MM.1S (cell line): ENCODE results near the gene TMTC3.

Experiments
- DNase-seq: peaks from one replicate; pipeline ENCODE4 v3.0.0-alpha.2; 2015
- H2AFZ ChIP-seq: fragments of 300-600 bp; sonication (generic); 2 replicates; pipeline ENCODE4 v1.6.0; 2016; ENCODE audit warnings: antibody characterized with exemption, low read length
- H3F3A ChIP-seq: fragments of 300-600 bp; sonication (generic); 2 replicates; pipeline ENCODE4 v1.6.1; 2016; ENCODE audit warnings: mild to moderate bottlenecking, antibody characterized with exemption, low read length, moderate library complexity, mixed read lengths; ENCODE audit not compliant: insufficient read depth
- H3K27ac ChIP-seq: fragments of 300-600 bp; sonication (generic); 2 replicates; pipeline ENCODE4 v1.5.1; 2016; ENCODE audit warnings: mild to moderate bottlenecking, low read length
- H3K27me3 ChIP-seq: fragments of 300-600 bp; sonication (generic); replicated peaks from 2 replicates; pipeline ENCODE4 v1.6.0; 2016; ENCODE audit warnings: low read length; ENCODE audit not compliant: insufficient read depth
- H3K36me3 ChIP-seq: fragments of 300-600 bp; sonication (generic); replicated peaks from 2 replicates; pipeline ENCODE4 v1.6.1; 2016; ENCODE audit warnings: mild to moderate bottlenecking, low read length, mixed read lengths; ENCODE audit not compliant: insufficient read depth
- H3K4me1 ChIP-seq: fragments of 300-600 bp; sonication (generic); 2 replicates; pipeline ENCODE4 v1.6.1; 2016; ENCODE audit warnings: low read length, mixed read lengths
- H3K4me2 ChIP-seq: fragments of 300-600 bp; sonication (generic); 2 replicates; pipeline ENCODE4 v1.6.0; 2016; ENCODE audit warnings: low read depth, low read length
- H3K4me3 ChIP-seq: fragments of 300-600 bp; sonication (generic); 2 replicates; pipeline ENCODE4 v1.5.1; 2016; ENCODE audit warnings: low read length, mixed read lengths
- H3K79me2 ChIP-seq: fragments of 300-600 bp; sonication (generic); 2 replicates; pipeline ENCODE4 v1.6.1; 2016; ENCODE audit warnings: mixed run types, low read length, mixed read lengths
- H3K9ac ChIP-seq: fragments of 300-600 bp; sonication (generic); 2 replicates; pipeline ENCODE4 v1.6.1; 2016; ENCODE audit warnings: low read length, mixed read lengths
- H3K9me2 ChIP-seq: fragments of 300-600 bp; sonication (generic); replicated peaks from 2 replicates; pipeline ENCODE4 v1.6.1; 2016; ENCODE audit warnings: mild to moderate bottlenecking, low read length, mixed read lengths; ENCODE audit not compliant: insufficient read depth
- H3K9me3 ChIP-seq: fragments of 300-600 bp; sonication (generic); replicated peaks from 2 replicates; pipeline ENCODE4 v1.6.1; 2016; ENCODE audit warnings: mild to moderate bottlenecking, low read length, mixed read lengths; ENCODE audit not compliant: insufficient read depth
- H4K20me1 ChIP-seq: fragments of 300-600 bp; sonication (generic); 2 replicates; pipeline ENCODE4 v1.6.1; 2016; ENCODE audit warnings: mild to moderate bottlenecking, low read length, moderate library complexity, mixed read lengths; ENCODE audit not compliant: insufficient read depth
- EZH2 ChIP-seq: fragments of 300-600 bp; sonication (generic); optimal IDR thresholded peaks from 2 replicates; pipeline ENCODE3; 2017; ENCODE audit warnings: low read depth, mild to moderate bottlenecking, antibody characterized with exemption, low read length, mixed read lengths
- EZH2phosphoT487 ChIP-seq: fragments of 300-600 bp; sonication (generic); IDR thresholded peaks from 2 replicates; pipeline ENCODE4 v1.6.1; 2018; ENCODE audit warnings: antibody characterized with exemption, low read length
- TF ChIP-seq, protein P1 (sequence below): fragments of 300-600 bp; sonication (generic); IDR thresholded peaks from 2 replicates; pipeline ENCODE4 v1.5.1; 2016; ENCODE audit warnings: antibody characterized with exemption, low read length, mixed read lengths

The TMTC3 gene

DNA sequence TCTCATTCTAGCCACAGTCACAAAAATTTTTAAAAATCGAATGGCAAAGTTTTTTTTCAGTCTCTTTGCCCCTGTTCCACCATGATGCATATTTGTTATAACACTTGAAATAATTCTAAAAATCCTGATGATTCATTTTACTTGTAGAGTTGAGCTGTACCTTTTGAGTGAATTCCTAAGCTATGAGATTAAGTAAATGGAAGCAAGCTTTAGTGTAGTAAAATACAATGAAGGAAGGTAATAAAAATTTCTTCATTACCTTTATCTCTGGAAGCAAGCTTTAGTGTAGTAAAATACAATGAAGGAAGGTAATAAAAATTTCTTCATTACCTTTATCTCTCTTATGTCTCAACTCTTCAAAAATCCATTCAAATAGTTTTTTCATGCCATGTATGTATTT lies 46.1 kb downstream of the TMTC3 start:
- Histone ChIP-seq H3K4me1 (no peaks in the 10 kb centered on the region), H3F3A (no peaks in the 10 kb centered on the region), H4K20me1 (no peaks in the 10 kb centered on the region), H3K36me3 (no peaks in the 10 kb centered on the region; the same call in 1 of the 2 replicates), H3K4me3 (no peak overlapping the region), H3K9ac (no peak overlapping the region), H3K9me2 (no peaks in the 10 kb centered on the region), H3K27me3 (no peaks in the 10 kb centered on the region), H3K27ac (no peak overlapping the region), H3K79me2 (no peaks in the 10 kb centered on the region), H3K4me2 (no peak overlapping the region), H3K9me3 (no peaks in the 10 kb centered on the region), H2AFZ (no peak overlapping the region)
- DNase-seq, result no peak
- no peak for TF ChIP-seq EZH2phosphoT487
- TF ChIP-seq, protein P1, sequence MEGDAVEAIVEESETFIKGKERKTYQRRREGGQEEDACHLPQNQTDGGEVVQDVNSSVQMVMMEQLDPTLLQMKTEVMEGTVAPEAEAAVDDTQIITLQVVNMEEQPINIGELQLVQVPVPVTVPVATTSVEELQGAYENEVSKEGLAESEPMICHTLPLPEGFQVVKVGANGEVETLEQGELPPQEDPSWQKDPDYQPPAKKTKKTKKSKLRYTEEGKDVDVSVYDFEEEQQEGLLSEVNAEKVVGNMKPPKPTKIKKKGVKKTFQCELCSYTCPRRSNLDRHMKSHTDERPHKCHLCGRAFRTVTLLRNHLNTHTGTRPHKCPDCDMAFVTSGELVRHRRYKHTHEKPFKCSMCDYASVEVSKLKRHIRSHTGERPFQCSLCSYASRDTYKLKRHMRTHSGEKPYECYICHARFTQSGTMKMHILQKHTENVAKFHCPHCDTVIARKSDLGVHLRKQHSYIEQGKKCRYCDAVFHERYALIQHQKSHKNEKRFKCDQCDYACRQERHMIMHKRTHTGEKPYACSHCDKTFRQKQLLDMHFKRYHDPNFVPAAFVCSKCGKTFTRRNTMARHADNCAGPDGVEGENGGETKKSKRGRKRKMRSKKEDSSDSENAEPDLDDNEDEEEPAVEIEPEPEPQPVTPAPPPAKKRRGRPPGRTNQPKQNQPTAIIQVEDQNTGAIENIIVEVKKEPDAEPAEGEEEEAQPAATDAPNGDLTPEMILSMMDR, result no peak
- TF ChIP-seq EZH2, result no peak

DNA sequence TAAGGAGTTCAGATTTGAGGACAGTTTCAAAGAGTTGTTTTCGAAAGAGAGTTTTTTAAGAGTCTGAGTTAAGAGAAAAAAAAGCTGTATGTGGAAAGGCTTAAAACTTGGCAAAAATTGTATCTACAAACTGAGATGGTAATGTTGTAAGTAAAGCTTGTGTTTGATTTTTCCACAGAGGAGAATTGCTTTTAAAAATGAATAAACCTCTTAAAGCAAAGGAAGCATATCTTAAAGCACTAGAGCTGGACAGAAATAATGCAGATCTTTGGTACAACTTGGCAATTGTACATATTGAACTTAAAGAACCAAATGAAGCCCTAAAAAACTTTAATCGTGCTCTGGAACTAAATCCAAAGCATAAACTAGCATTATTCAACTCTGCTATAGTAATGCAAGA lies 50.3 kb downstream of the TMTC3 start:
- no peak for TF ChIP-seq EZH2
- H3K9me2 ChIP-seq, result no peaks in the 10 kb centered on the region
- no peak overlapping the region for H2AFZ ChIP-seq
- H3K9me3 ChIP-seq, result no peaks in the 10 kb centered on the region
- no peaks in the 10 kb centered on the region for H4K20me1 ChIP-seq
- H3K79me2 ChIP-seq, result no peaks in the 10 kb centered on the region
- no peaks in the 10 kb centered on the region for H3F3A ChIP-seq
- no peaks in the 10 kb centered on the region for H3K27me3 ChIP-seq
- H3K4me3 ChIP-seq, result no peak overlapping the region
- no peak overlapping the region for H3K27ac ChIP-seq
- H3K4me2 ChIP-seq, result no peak overlapping the region
- no peak for DNase-seq
- peaks cover 3% of the 10 kb centered on the region; the same call in 1 of the 2 replicates for H3K36me3 ChIP-seq
- H3K4me1 ChIP-seq, result no peaks in the 10 kb centered on the region
- no peak overlapping the region for H3K9ac ChIP-seq

DNA sequence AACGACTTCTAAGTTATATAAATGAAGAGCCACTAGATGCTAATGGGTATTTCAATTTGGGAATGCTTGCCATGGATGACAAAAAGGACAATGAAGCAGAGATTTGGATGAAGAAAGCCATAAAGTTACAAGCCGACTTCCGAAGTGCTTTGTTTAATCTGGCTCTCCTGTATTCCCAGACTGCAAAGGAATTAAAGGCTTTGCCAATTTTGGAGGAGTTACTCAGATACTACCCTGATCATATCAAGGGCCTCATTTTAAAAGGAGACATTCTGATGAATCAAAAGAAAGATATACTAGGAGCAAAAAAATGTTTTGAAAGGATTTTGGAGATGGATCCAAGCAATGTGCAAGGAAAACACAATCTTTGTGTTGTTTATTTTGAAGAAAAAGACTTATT lies 52.8 kb downstream of the TMTC3 start:
- no peaks in the 10 kb centered on the region for H3K9me2 ChIP-seq
- H3K79me2 ChIP-seq, result no peaks in the 10 kb centered on the region
- H3K27me3 ChIP-seq, result no peaks in the 10 kb centered on the region
- no peak overlapping the region for H3K9ac ChIP-seq
- H3K4me2 ChIP-seq, result no peak overlapping the region
- no peaks in the 10 kb centered on the region for H3F3A ChIP-seq
- H4K20me1 ChIP-seq, result no peaks in the 10 kb centered on the region
- H3K9me3 ChIP-seq, result no peaks in the 10 kb centered on the region
- DNase-seq, result no peak
- no peaks in the 10 kb centered on the region for H3K4me1 ChIP-seq
- no peak overlapping the region for H2AFZ ChIP-seq
- peaks cover 3% of the 10 kb centered on the region; the same call in 1 of the 2 replicates for H3K36me3 ChIP-seq
- no peak overlapping the region for H3K27ac ChIP-seq
- no peak for TF ChIP-seq EZH2phosphoT487
- TF ChIP-seq EZH2, result no peak
- TF ChIP-seq, protein P1, result no peak
- H3K4me3 ChIP-seq, result no peak overlapping the region

DNA sequence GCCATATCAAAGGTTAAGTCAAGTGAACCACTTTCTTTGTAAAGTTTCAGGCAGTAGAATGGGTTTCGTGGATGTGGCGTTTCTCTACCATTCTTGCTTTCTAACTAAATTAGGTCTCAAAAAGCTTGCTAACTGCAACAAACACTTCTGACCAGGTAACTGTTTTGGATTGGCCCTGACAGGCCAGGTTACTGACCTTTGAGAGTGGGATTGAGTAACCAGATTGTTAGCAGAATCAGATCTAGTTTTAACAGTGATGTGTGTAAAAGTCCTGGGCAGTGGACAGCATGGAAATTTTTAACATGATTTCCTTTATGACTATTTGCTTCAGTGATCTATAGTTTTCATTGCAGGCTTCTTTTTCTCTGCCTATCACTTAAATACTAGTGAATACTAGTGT lies 57.9 kb downstream of the TMTC3 start:
- peaks cover 3% of the 10 kb centered on the region; the same call in 1 of the 2 replicates for H3K36me3 ChIP-seq
- TF ChIP-seq EZH2 (no peak), EZH2phosphoT487 (no peak)
- TF ChIP-seq, protein P1, result no peak
- no peak overlapping the region for H3K9ac ChIP-seq
- H3K4me1 ChIP-seq, result no peaks in the 10 kb centered on the region
- H3K4me3 ChIP-seq, result no peak overlapping the region
- no peak overlapping the region for H3K27ac ChIP-seq
- no peaks in the 10 kb centered on the region for H3K9me2 ChIP-seq
- no peak for DNase-seq
- no peaks in the 10 kb centered on the region for H3K27me3 ChIP-seq
- no peaks in the 10 kb centered on the region for H4K20me1 ChIP-seq
- H3K9me3 ChIP-seq, result no peaks in the 10 kb centered on the region
- no peaks in the 10 kb centered on the region for H3F3A ChIP-seq
- no peak overlapping the region for H3K4me2 ChIP-seq
- H2AFZ ChIP-seq, result no peak overlapping the region
- no peaks in the 10 kb centered on the region for H3K79me2 ChIP-seq
